ENCODE measurements around the gene COX7A1. TPM values are rescaled to one million over a fixed set of nuclear protein-coding genes. Genes with fewer than 3 reads are reported as not detected.

COX7A1 gene
- total RNA-seq, 1 donor from 2014 or later, result 1.6 TPM

DNA sequence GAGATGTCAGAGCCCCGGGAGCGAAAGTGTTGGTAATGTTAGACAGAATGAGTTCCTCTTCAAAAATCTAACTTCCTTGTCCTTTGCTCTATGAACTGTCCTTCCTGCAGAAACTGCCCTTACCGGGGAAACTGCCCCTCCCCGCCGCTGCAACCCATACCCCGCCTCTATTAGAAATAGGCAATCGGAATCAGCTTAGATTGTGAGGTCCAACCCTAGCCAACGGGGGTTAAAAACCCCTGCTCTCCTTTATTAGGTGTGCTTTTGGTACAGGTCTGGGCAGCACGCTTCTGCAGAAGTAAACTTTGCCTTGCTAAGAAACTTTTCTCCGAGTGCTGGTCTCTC, 23.9 kb downstream of the COX7A1 start:
- H3K36me3 ChIP-seq (ENCODE audit: control insufficient read depth, insufficient read depth, low read length), result peaks cover 5% of the 10 kb centered on the region
- no peaks in the 10 kb centered on the region for H3K27me3 ChIP-seq (ENCODE audit: control insufficient read depth, insufficient read depth, low read length)
- FAIRE-seq (no peak), DNase-seq (ENCODE audit: low read depth) (no peak)
- peak overlapping the region; percentile 35 for H3K4me3 ChIP-seq (ENCODE audit: low read depth, low read length)
- no peak for TF ChIP-seq CTCF (IDR thresholded peaks at IDR 0.05; ENCODE audit: insufficient read depth, low read length, severe bottlenecking)

DNA sequence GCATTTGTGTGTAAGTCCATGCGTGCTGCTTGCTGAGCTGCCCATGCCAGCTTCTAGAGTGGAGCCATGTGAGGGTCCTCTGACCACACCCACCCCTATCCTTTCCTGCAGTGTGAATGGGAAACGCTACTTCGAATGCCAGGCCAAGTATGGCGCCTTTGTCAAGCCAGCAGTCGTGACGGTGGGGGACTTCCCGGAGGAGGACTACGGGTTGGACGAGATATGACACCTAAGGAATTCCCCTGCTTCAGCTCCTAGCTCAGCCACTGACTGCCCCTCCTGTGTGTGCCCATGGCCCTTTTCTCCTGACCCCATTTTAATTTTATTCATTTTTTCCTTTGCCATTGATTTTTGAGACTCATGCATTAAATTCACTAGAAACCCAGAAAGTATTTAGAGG, 26.7 kb downstream of the COX7A1 start:
- H3K36me3 ChIP-seq (ENCODE audit: control insufficient read depth, insufficient read depth, low read length), result peaks cover 11% of the 10 kb centered on the region
- no peaks in the 10 kb centered on the region for H3K27me3 ChIP-seq (ENCODE audit: control insufficient read depth, insufficient read depth, low read length)
- no peak for TF ChIP-seq CTCF (IDR thresholded peaks at IDR 0.05; ENCODE audit: insufficient read depth, low read length, severe bottlenecking)
- DNase-seq (ENCODE audit: low read depth) (no peak), FAIRE-seq (no peak)
- H3K4me3 ChIP-seq (ENCODE audit: low read depth, low read length), result no peak overlapping the region

GRCh38 chr19:36121486-36122124, 30.6 kb downstream of the COX7A1 start:
- no peak overlapping the region for H3K4me3 ChIP-seq (ENCODE audit: low read depth, low read length)
- DNase-seq (ENCODE audit: low read depth) (no peak), FAIRE-seq (no peak)
- H3K27me3 ChIP-seq (ENCODE audit: control insufficient read depth, insufficient read depth, low read length), result no peaks in the 10 kb centered on the region
- no peak for TF ChIP-seq CTCF (IDR thresholded peaks at IDR 0.05; ENCODE audit: insufficient read depth, low read length, severe bottlenecking)
- peaks cover 20% of the 10 kb centered on the region for H3K36me3 ChIP-seq (ENCODE audit: control insufficient read depth, insufficient read depth, low read length)

DNA sequence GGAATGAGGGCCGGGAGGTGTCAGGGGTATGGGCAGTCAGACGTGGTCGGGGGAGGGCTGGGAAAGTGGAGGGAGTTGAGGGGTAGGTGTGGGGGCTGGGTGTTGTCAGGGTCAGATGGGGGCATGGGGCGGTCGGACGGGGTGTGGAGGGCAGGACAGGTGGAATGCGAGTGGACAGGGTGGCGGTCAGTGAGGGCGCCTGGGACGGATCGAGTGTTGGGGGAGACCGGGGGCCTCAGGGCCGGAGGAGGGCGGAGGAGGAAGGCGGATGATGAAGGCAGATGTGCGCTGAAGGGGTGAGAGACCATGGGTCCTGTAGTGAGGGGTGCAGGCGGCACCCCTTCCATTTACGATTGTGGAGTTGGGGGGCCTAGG, 31.3 kb downstream of the COX7A1 start:
- DNase-seq (ENCODE audit: low read depth) (no peak), FAIRE-seq (no peak)
- no peak overlapping the region for H3K4me3 ChIP-seq (ENCODE audit: low read depth, low read length)
- TF ChIP-seq CTCF (IDR thresholded peaks at IDR 0.05; ENCODE audit: insufficient read depth, low read length, severe bottlenecking), result no peak
- H3K27me3 ChIP-seq (ENCODE audit: control insufficient read depth, insufficient read depth, low read length), result no peaks in the 10 kb centered on the region
- H3K36me3 ChIP-seq (ENCODE audit: control insufficient read depth, insufficient read depth, low read length), result peaks cover 22% of the 10 kb centered on the region

GRCh38 chr19:36120092-36120983, 31.9 kb downstream of the COX7A1 start:
- H3K36me3 ChIP-seq (ENCODE audit: control insufficient read depth, insufficient read depth, low read length), result peaks cover 19% of the 10 kb centered on the region
- H3K27me3 ChIP-seq (ENCODE audit: control insufficient read depth, insufficient read depth, low read length), result no peaks in the 10 kb centered on the region

More at GRCh38 chr19:36120092-36120983, 31.9 kb downstream of the COX7A1 start:
- no peak for TF ChIP-seq CTCF (IDR thresholded peaks at IDR 0.05; ENCODE audit: insufficient read depth, low read length, severe bottlenecking)
- FAIRE-seq (no peak), DNase-seq (ENCODE audit: low read depth) (no peak)
- H3K4me3 ChIP-seq (ENCODE audit: low read depth, low read length), result no peak overlapping the region
